Head of caudate nucleus (tissue), 42 donors: ENCODE data around the gene RIN1.
A peak's percentile ranks its signal among the peaks of the same experiment; 100 is the strongest.
"Not testable (repeated sequence)": the region's sequence is repeated elsewhere in the genome, so short reads cannot be mapped to it uniquely, and the experiment has no call there.

Source experiments
- DNase-seq, 42 donors: peaks; one replicate each; pipeline versions ENCODE4 v3.0.0 to v3.0.0-alpha.2; 2020 to 2021; ENCODE audit warnings: mixed read lengths in 7 of 42
- intact Hi-C: fragments of 100-400 bp; cut with DNase I; formaldehyde crosslinking; loops from one replicate; pipeline ENCODE4 v1.15.0; 2022

The RIN1 gene, protein sequence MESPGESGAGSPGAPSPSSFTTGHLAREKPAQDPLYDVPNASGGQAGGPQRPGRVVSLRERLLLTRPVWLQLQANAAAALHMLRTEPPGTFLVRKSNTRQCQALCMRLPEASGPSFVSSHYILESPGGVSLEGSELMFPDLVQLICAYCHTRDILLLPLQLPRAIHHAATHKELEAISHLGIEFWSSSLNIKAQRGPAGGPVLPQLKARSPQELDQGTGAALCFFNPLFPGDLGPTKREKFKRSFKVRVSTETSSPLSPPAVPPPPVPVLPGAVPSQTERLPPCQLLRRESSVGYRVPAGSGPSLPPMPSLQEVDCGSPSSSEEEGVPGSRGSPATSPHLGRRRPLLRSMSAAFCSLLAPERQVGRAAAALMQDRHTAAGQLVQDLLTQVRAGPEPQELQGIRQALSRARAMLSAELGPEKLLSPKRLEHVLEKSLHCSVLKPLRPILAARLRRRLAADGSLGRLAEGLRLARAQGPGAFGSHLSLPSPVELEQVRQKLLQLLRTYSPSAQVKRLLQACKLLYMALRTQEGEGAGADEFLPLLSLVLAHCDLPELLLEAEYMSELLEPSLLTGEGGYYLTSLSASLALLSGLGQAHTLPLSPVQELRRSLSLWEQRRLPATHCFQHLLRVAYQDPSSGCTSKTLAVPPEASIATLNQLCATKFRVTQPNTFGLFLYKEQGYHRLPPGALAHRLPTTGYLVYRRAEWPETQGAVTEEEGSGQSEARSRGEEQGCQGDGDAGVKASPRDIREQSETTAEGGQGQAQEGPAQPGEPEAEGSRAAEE

GRCh38 chr11:66336234-66337102 lies at the start of gene RIN1:
RIN1 (minus strand) TSS chr11:66336434; CDS start chr11:66336402, 32 bp downstream.
- intact Hi-C loops: no loop called here
- peak; percentile 48 to 96 (median 80) for DNase-seq

- intact Hi-C loops, DNase-seq: not testable (repeated sequence)
Observed at GRCh38 chr11:66384316-66384715, 48.1 kb upstream of the RIN1 start.

DNA sequence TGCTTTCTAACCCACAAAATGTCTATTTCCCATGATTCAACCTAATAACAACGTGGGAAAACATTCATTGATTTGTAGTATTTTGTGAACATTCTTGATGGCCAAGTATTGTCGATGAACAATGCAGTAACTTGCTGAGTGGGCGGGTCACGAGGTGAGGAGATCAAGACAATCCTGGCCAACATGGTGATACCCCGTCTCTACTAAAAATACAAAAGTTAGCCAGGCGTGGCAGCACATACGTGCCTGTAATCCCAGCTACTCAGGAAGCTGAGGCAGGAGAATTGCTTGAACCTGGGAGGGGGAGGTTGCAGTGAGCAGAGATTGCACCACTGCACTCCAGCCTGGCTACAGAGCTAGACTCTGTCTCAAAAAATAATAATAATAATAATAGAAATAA lies 44.0 kb upstream of the RIN1 start:
- DNase-seq, intact Hi-C loops: not testable (repeated sequence)

DNA sequence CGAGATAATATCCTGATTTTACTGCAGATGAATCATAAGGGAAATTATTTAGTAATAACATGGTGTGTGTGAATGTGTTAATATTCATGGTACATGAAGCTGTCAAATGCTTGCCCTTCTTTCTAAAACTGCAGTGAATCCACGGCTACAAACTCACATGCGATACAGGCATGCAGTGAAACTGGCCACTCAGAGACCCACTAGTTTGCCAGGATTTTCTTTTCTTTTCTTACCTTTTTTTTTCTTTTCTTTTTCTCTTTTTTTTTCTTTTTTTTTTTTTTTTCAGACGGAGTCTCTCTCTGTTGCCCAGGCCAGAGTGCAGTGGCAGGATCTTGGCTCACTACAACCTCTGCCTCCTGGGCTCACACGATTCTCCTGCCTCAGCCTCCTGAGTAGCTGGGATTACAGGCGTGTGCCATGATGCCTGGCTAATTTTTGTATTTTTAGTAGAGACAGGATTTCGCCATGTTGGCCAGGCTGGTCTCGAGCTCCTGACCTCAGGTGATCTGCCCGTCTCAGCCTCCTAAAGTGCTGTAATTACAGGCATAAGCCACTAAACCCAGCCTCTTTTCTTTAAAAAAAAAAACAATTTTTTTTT lies 37.6 kb upstream of the RIN1 start:
- intact Hi-C loops, DNase-seq: not testable (repeated sequence)

DNA sequence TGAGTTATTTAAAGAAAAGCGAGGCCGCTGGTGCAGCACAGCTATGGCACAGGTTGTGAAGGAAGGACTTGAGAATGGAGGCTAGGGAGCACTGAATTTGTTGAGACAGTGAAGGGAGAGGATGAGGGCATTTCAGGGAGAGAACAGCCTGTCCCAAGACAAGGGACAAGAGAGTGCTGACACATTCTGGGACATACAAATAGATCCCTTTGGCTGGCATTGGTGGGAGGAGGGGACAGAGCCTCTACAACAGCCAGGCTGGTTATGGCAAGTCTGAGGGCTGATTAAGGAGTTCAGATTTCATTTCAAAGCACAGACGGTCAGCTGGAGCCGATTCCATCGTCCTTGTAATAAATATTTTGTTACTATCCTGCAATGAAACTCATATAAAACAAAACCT lies 37.0 kb upstream of the RIN1 start:
- intact Hi-C loops: no loop called here
- peak in 8 of 42 donors; percentile 20 to 52 (median 34) for DNase-seq

DNA sequence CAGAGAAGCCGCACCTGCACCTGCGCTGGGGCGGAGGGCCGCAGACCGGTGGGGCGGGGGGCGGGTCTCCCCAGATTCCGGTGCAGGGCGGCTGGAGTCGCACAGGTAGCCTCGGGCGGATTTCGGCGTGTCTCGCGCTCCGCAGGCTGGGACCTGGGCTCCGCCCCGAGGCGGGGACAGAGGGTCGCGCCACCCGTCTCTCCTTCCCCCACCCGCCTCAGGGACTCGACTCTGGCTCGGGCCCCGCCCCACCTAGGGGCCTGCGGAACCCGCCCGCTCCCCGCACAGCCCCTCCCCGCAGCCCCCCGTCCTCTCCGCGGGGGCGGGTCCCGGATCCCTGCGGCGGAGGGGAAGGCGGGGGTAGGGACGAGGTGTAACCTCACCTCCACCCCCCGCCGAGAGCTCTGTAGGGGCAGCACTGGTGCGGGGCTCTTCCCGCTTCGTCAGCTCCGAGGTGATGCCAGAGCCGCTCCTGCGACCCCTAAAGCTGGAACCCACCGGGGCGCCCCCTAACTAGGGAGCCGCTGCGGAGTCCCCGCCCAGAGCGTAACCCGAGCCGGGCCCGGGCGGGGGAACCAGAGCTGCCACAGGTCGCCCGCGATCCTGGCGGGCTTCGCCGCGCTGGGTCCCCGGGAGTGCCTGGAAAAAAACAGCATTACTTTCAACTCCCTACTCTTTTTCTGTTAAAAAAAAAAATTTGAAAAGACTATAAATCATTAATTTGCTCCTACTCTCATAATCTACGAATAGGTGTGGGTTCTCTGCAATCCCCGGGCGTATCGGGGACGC lies 35.6 kb upstream of the RIN1 start, which contains the start of gene SLC29A2:
SLC29A2 (minus strand) TSS at position 134 of the 789 bp plus-strand sequence. CDS start 169 bp downstream, outside the sequence.
- intact Hi-C loops: no loop called here
- peak in 41 of 42 donors; percentile 38 to 83 (median 65) for DNase-seq

DNA sequence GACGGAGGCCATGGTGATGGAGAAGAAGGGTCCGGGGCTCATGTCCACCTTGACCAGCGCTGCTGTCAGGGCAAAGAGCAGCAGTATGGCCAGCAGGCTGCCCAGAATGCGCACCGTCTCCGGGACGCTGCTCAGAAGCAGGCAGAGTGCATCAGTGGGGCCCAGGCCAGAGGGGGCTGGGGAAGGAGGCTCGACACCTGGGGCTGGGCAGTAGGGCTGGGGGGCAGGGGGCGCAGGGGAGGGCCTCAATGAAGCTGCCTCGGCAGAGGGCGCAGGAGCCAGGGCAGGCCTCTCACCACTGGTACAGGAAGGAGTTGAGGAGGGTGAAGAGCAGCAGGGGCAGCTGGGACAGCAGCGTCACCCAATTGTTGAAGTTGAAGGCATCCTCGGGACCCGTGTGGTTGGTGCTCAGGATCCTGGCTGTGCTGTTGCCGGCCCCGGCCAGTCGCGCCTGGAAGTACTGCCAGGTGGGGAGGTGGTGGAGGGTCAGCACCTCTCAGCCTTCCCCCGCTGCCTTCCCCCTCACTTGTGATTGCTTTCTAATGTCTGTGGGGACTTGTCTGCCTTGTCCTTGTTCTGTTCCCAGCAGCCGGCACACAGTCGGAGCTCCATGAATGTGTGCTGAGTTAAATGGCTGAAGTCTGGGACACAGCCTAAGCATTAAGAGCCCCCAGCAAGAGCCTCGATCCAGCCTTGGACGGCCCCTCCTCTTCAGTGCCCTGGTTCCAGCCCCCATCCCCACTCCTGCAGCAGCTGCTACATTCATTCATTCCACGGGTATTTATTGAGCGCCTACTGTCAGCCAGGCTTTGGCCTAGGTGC lies 33.0 kb upstream of the RIN1 start:
- DNase-seq: no peak
- intact Hi-C loops: no loop called here

DNA sequence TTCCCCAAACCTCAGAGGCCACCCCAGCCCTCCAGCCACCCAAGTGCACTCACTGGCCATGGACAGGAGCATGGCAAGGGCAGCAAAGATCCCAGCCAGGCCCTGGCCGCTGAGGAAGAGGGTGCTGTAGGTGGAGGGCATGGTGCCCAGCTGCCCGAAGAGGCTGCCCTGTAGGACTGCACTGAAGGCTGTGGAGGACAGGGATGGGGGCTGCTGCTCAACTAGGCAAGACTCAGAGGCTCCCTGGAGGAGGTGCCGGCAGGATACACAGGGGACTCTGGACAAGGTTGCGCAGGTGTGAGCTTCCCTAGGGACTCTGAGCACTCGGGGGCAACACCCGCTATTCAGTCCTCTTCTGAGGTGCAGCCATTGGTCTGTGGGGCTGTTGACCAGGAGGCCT lies 32.2 kb upstream of the RIN1 start:
- intact Hi-C loops: no loop called here
- no peak for DNase-seq

GRCh38 chr11:66367561-66368312 lies 31.5 kb upstream of the RIN1 start:
- intact Hi-C loops: no loop called here

GRCh38 chr11:66366844-66367477 lies 30.7 kb upstream of the RIN1 start:
- no peak for DNase-seq
- intact Hi-C loops: no loop called here

More at GRCh38 chr11:66367561-66368312, 31.5 kb upstream of the RIN1 start:
- DNase-seq: no peak

DNA sequence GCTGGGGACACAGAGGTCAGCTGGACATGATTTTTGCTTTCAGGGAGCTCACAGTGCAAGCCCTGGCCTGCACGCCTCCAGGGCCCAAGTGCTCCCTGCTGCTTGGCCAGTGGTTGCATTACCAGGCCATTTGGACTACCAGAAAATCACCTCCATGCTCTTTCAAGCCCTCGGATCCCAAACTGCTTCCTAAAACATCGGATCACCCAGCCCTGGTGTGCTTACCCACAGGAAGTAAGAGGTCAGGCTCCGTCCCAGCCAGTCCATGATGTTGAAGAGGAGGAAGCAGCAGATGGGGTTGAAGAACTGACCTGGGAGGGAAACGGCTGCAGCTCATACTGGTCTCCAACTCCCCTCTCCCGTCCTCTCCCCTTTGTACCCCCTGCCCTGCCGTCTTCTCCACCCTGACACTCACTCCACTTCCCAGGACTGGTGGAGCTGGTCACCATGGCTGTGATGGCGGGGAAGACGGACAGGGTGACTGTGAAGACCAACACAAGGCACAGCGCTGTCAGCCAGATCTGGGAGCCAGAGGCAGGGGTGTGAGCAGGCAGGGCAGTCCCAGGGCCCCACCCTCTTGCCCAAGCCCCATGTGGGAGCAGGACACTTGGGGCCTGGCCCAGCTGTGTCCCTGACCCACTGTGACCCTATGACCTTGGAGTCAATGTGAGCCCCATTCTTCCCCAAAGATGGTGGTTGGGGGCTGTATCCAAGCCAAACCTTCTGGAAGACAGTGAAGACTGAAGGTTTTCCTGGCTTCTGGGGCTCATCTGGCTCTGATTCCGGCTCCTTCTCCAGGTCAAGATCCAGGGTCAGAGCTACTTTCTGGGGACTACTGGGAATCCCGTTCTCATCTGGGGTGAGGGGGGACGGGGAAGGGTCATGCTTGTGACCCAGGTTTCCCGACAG lies 29.7 kb upstream of the RIN1 start:
- intact Hi-C loops: no loop called here
- no peak for DNase-seq

DNA sequence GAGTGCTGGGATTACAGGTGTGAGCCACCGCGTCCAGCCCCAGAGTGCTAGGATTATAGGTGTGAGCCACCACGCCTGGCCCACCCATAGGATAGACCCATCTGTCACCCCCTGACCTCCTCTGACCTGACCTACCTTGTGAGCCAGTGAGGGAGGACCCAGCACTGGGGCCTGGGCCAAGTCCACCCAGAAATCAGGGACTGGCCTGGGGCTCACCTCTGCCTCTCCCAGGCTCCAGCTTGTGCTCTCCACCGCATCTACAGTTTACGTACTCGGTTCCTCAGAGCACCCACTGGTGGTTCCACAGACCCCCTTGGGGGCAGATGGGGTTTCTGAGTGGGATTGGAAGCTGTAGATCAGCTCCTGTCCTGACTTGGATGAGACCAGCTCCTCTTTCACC lies 28.9 kb upstream of the RIN1 start:
- no peak for DNase-seq

GRCh38 chr11:66363805-66364535 lies 27.7 kb upstream of the RIN1 start:
- intact Hi-C loops: no loop called here
- peak in 27 of 42 donors; percentile 12 to 70 (median 47) for DNase-seq

More for the DNA sequence above, 28.9 kb upstream of the RIN1 start:
- intact Hi-C loops: no loop called here

DNA sequence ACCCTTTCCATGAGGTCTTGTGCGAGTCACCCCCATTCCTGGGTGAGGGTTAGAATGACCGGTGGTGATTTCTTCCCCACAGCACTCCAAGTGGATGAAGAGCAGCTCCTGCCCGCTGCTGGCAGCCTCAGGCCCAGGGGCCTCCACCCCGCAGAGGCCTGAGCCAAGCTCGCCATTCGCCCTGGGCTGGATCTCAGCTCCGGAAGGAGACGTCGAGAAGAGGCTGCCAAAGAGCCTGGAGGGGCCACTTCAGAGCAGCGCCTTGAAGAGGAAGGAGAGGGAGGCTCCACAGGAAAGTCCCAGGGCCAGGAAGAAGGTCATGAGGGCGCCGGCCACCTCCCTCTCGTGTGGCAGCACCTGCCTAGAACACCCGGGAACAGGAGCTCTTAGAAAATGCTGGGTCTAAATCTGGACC lies 27.0 kb upstream of the RIN1 start:
- DNase-seq: no peak
- intact Hi-C loops: no loop called here
